ENCODE measurements around the gene PPARA.
A peak's percentile ranks its signal among the peaks of the same experiment; 100 is the strongest.

The PPARA gene

DNA sequence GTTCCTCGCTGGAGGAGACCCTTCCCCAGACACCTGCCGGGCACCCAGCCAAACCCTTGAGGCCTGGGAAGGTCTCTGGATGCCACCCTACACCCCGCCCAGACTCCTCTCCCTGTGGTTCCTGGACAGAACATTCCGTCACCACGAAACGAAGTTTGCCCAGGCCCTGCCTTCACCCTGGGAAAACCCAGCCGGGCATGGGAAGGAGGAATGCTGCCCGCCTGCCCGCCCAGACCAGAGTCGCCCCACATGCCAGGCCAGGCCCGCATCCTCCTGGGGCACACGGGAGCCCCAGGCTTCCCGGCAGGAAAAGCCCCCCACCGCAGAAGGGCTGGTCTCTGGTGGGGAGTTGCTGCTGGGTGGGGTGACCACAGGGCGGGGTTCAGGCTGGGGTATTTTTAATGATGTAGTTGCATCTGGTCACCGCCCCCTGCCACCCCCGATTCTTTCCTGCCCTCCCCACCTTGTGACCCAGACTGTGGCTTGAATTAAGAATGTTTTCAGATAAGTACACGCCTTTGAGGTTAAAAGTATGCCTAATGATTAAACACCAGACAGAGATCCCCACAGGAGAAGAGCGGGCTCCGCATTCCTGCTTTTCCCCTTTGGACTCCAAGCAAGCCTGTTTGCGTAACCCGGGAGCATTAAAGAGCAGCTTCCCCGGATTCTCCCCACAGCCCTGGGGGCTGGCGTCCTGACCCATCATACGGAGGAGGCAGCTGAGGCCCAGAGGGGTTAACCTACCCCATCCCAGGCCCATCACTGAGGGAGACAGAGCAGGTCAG is 44.6 kb upstream of the PPARA start:
- TF ChIP-seq ZFX (IDR thresholded peaks at IDR 0.05; ENCODE audit: borderline replicate concordance), result no peak
- TF ChIP-seq, protein P1, sequence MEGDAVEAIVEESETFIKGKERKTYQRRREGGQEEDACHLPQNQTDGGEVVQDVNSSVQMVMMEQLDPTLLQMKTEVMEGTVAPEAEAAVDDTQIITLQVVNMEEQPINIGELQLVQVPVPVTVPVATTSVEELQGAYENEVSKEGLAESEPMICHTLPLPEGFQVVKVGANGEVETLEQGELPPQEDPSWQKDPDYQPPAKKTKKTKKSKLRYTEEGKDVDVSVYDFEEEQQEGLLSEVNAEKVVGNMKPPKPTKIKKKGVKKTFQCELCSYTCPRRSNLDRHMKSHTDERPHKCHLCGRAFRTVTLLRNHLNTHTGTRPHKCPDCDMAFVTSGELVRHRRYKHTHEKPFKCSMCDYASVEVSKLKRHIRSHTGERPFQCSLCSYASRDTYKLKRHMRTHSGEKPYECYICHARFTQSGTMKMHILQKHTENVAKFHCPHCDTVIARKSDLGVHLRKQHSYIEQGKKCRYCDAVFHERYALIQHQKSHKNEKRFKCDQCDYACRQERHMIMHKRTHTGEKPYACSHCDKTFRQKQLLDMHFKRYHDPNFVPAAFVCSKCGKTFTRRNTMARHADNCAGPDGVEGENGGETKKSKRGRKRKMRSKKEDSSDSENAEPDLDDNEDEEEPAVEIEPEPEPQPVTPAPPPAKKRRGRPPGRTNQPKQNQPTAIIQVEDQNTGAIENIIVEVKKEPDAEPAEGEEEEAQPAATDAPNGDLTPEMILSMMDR (IDR thresholded peaks at IDR 0.05), result no peak
- H3K27ac ChIP-seq, result peak overlapping the region; percentile 79

DNA sequence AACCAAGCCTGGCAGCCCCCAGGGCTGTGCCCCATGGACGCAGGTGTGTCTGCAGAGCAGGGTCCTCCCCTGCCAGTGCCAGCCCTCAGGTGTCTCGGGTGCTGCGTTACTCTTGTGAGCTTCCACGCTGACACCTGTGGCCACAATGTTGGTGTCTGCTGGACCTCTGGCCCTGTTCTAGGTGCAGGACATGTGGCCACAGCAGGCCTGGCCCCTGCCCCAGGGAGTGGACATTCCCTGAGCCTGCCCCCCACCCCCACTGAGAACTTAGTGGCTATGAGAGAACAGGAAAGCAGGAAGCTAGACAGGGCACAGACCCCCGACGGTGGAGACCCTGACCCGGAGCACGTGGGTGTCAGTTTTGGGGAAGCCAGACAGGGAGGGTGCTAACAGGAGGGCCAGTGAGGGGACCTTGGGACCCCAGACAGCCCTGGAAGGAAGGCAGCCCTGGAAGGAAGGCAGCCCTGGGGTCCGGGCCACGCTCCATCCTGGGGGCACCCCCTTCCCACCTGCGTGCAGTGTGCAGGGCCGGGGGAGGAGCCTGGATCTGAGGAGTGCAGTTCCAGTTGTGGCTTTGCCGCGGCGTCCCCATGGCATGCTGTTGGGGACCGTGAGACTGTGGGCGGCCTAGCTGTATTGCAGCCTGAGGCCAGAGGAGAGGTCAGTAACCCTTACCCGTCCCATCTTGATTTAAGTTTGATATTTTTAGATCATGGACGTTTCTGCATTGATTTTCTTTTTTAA is 43.9 kb upstream of the PPARA start:
- peak overlapping the region; percentile 79 for H3K27ac ChIP-seq

GRCh38 chr22:46107089-46107664 is 43.1 kb upstream of the PPARA start:
- peak overlapping the region; percentile 79 for H3K27ac ChIP-seq
- TF ChIP-seq, protein P1 (IDR thresholded peaks at IDR 0.05), result no peak
- TF ChIP-seq ZFX (IDR thresholded peaks at IDR 0.05; ENCODE audit: borderline replicate concordance), result no peak

More for the DNA sequence above, 43.9 kb upstream of the PPARA start:
- TF ChIP-seq ZFX (IDR thresholded peaks at IDR 0.05; ENCODE audit: borderline replicate concordance), result no peak
- TF ChIP-seq, protein P1 (IDR thresholded peaks at IDR 0.05), result no peak

DNA sequence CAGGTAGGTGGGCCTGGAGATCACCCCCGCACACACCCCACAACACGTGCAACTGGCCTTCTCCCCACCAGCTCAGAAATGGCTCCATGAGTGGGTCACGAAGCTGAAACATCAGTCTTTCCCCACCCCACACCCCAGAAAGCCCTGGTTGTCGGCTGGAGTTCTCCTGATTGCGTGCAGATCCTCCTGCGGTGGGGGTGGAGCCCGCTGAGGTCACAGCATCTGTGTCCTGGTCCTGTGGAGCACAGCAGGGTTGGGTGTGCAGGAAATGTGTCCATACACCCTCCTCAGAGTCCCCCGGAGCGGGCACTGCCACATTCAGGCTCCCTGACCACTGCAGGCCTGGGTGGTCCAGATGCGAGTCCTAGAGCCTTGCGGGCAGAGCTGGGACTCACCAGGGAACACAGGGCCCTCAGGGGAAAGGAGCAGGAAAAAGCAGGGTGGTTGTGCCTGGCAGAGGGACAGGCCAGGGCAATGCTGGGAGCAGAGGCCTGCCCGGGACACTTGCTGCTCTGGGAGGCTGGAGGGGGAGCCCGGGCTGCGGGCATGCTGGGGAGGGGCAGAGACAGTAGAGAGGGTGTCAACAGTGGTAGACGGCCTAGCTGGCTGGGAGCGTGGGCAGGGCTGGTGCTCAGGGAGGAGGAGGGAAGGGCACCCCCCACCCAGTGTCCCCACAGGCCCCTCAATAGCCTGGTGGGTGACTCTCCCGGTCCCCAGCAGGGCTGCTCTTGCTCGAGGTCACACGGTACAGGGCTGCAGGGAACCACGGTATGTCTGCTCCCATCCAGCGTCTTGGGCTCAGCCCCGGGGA is 42.4 kb upstream of the PPARA start:
- TF ChIP-seq, protein P1 (IDR thresholded peaks at IDR 0.05), result no peak
- TF ChIP-seq ZFX (IDR thresholded peaks at IDR 0.05; ENCODE audit: borderline replicate concordance), result no peak
- H3K27ac ChIP-seq, result peak overlapping the region; percentile 79

DNA sequence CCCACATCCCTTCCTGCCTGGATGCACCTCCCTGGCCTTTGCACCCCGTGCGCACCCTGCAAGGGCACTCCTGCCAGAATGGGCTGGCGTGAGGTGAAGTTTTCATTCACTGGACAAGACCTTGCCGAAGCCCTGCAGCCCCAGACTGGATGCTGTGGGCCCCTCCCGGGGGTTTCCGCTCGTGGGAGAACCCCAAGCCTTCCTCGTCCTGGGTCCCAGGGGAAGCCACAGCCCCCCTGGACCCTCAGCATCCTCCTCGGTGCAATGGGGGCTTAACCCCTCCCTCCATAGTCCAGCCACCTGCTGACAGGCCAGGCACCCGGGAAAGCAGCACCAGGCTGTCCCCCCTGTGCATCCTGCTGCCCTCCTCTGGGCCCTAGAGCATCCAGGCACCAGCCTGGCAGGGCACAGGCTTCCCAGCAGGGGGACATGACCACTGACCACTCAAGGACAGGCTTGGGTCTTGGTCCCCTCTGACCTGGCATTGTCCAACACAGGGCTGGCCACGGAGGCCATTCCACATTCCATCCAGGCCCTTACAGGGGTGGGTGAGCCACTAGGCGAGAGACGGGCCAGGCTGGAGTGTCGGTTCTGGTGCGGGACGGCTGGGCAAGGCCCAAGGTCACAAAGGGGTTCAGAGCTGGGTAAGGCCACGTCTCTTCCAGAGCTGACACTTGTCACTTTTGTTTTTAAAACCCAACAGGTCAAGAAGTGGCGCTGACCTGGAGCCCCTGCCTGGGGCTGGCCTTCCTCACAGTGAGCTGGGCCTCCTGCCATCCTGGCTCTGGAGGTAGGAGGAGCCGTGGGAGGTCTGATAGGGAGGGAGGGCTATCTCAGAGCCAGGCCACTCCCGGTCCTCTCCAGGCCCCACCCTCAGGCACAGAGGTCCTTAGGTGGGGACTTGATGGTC is 41.5 kb upstream of the PPARA start:
- H3K27ac ChIP-seq, result peak overlapping the region; percentile 79
- TF ChIP-seq ZFX (IDR thresholded peaks at IDR 0.05; ENCODE audit: borderline replicate concordance), result no peak
- TF ChIP-seq, protein P1 (IDR thresholded peaks at IDR 0.05), result 0 out of 2 replicates have a peak, but pooled peaks have one; percentile 9

GRCh38 chr22:46109474-46110003 is 40.8 kb upstream of the PPARA start:
- peak overlapping the region; percentile 79 for H3K27ac ChIP-seq
- TF ChIP-seq, protein P1 (IDR thresholded peaks at IDR 0.05), result no peak
- TF ChIP-seq ZFX (IDR thresholded peaks at IDR 0.05; ENCODE audit: borderline replicate concordance), result no peak
